Esophagus squamous epithelium (tissue), 5 donors: Measurements from ENCODE around the gene GATAD2A. TPM values are rescaled to one million over a fixed set of nuclear protein-coding genes. Genes with fewer than 3 reads are reported as not detected.

Source experiments
- DNase-seq: peaks from one replicate; lab custom pipeline; 2025; lab: John Stamatoyannopoulos, UW
- H3K27ac ChIP-seq, 4 donors: fragments of 200-600 bp; sonication (generic); one replicate each; pipeline ENCODE4 v1.5.1; 2016 to 2019; ENCODE audit warnings: mild to moderate bottlenecking in 1 of 4
- H3K27me3 ChIP-seq, 4 donors: fragments of 200-600 bp; sonication (generic); 1 replicate in 3 of 4; 2 replicates in 1 of 4; pipeline versions ENCODE4 v1.5.1 to v1.6.0; 2017 to 2021; ENCODE audit warnings: antibody characterized with exemption in 1 of 4
- H3K36me3 ChIP-seq, 3 donors: fragments of 200-600 bp; sonication (generic); one replicate each; pipeline ENCODE4 v1.5.1; 2016 to 2019
- H3K4me1 ChIP-seq, 3 donors: fragments of 200-600 bp; sonication (generic); one replicate each; pipeline ENCODE4 v1.5.1; 2017 to 2019
- H3K4me3 ChIP-seq, 4 donors: fragments of 200-600 bp; sonication (generic); 1 replicate in 3 of 4; 2 replicates in 1 of 4; pipeline ENCODE4 v1.5.1; 2016 to 2019; ENCODE audit warnings: mild to moderate bottlenecking in 2 of 4, moderate library complexity in 1 of 4
- H3K9me3 ChIP-seq, 3 donors: fragments of 200-600 bp; sonication (generic); one replicate each; pipeline ENCODE4 v1.5.1; 2016 to 2019
- POLR2A ChIP-seq, 4 donors: fragments of 450-650 bp; IDR thresholded peaks; one replicate each; pipeline ENCODE4 v1.6.1; 2017; ENCODE audit warnings: antibody characterized with exemption in 4 of 4, mild to moderate bottlenecking in 4 of 4, moderate library complexity in 3 of 4
- WGBS, 2 donors: methylation state at CpG; one replicate each; pipeline ENCODE4 v1.1.5; 2018; 5-methylcytosine and 5-hydroxymethylcytosine counted together
- intact Hi-C: fragments of 100-400 bp; cut with DNase I; formaldehyde crosslinking; loops from one replicate; pipeline ENCODE4 v1.15.0; 2022
- total RNA-seq, 4 donors: library from RNA; depleted of rRNA; stranded (reverse); fragments of >200 nt; gene quantifications; one replicate each; pipeline ENCODE4 v1.1.0, GENCODE V29; 2016
- TF ChIP-seq, protein P1 (sequence below), 6 experiments: fragments of 450-650 bp in 4 of 6; fragments of 200-600 bp in 2 of 6; sonication (generic) in 2 of 6; IDR thresholded peaks; one replicate each; pipeline ENCODE4 v1.5.1; 2016 to 2019; ENCODE audit warnings: antibody characterized with exemption in 6 of 6, mild to moderate bottlenecking in 4 of 6, moderate library complexity in 4 of 6
- donor health status: DM: yes; HTN: yes; CAD: no.

Gene GATAD2A
- total RNA-seq, 4 donors from 2014 or later, result 39.7 to 81.4 (median 41.6) TPM

DNA sequence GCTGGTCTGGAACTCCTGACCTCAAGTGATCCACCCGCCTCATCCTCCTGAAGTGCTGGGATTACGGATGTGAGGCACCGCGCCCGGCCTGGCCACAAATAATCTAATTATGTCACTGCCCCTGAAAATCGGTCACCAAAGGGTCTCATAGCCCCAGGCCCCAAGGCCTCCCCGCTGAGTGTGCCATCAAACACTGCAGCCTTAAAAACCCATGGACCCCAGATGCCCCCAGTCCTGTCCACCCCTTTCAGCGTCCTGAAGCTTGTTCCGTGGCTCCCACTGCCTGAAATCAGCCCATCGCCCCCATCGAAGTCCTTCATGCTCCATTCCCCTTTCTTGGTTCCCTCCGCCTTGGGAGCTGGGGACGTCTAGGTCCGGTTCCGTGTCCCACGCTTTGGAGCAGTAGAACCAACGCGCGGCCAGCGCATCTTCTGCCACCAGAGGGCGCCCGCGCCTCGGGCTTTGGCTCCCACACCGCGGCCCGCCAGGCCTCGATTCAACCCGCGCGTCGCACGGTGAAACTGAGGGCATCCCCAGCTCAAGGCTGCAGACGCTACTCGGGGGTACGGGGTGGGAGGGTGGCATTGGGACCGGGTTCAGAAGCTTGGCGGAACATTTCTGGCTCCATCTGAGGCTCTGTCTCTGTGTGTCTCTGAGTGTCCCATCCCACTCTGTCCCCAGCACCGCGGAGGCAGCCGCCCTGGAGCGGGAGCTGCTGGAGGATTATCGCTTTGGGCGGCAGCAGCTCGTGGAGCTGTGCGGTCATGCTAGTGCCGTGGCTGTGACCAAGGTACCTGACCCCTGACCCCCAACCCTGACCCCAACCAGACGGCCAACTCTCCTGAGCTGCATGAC, 126.7 kb downstream of the GATAD2A start:
- peaks cover 6 to 16% (median 6%) of the 10 kb centered on the region in 3 donors for H3K4me1 ChIP-seq
- no peak overlapping the region for H3K27ac ChIP-seq
- intact Hi-C loops, result loop anchor here (5.0 kb wide), 1 partner anchor 110 kb away; the partner anchor contains the start of gene GMIP
- no peak for DNase-seq
- H3K27me3 ChIP-seq, result peaks cover 0 to 17% (median 0%) of the 10 kb centered on the region in 4 donors
- no peaks in the 10 kb centered on the region for H3K9me3 ChIP-seq
- H3K4me3 ChIP-seq, result peak overlapping the region in 1 of 4 donors; percentile 21
- TF ChIP-seq, protein P1, sequence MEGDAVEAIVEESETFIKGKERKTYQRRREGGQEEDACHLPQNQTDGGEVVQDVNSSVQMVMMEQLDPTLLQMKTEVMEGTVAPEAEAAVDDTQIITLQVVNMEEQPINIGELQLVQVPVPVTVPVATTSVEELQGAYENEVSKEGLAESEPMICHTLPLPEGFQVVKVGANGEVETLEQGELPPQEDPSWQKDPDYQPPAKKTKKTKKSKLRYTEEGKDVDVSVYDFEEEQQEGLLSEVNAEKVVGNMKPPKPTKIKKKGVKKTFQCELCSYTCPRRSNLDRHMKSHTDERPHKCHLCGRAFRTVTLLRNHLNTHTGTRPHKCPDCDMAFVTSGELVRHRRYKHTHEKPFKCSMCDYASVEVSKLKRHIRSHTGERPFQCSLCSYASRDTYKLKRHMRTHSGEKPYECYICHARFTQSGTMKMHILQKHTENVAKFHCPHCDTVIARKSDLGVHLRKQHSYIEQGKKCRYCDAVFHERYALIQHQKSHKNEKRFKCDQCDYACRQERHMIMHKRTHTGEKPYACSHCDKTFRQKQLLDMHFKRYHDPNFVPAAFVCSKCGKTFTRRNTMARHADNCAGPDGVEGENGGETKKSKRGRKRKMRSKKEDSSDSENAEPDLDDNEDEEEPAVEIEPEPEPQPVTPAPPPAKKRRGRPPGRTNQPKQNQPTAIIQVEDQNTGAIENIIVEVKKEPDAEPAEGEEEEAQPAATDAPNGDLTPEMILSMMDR (IDR thresholded peaks at IDR 0.05), result peak; percentile 92 to 99 (median 94)
- TF ChIP-seq POLR2A (IDR thresholded peaks at IDR 0.05), result no peak
- H3K36me3 ChIP-seq, result peaks cover 8 to 24% (median 18%) of the 10 kb centered on the region in 3 donors
- WGBS, 2 donors, result 38 to 46% methylated on average over 12 to 24 of the region's 48 CpGs

DNA sequence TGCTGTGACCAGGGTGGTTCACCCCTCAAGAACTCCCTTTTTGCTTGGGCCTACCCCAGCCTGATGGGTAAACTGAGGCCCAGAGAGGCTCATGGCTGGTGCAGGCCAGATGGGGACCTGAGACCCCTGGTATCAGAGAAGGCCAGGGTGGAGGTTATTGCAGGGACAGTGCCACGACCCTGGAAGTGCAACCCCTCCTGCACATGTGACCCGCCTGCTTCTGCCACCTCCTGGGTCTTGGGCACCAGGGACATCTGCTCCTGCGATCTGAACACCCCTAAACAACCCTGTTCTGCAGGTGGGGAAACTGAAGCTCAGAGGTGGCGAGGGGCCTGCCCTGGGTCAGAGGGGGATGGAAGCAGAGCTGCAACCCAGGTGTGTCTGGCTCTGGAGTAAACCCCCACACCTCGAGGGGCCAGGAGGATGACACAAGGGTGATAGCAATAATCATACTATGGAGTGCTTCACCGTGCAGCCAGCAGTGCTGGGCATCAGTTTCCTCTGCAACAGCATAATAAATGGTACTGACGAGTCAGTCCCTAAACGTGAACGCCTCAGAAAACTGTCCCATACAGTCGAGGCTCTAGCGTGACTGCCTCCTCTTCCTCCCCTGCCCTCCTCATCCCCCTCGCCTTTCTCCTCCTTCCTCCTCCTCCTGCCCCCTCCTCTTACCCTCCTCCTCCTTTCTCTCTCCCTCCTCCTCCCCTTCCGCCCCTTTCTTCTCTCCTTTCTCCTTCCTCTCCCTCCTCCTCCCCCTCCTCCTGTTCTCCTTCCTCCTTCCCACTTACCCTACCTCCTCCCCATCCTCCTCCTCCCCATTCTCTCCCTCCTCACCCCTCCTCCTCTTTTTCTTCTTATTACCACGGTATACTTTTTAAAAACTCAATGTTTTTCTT, 127.6 kb downstream of the GATAD2A start:
- Histone ChIP-seq H3K9me3 (no peaks in the 10 kb centered on the region), H3K27ac (no peak overlapping the region), H3K4me1 (peaks cover 10 to 25% (median 14%) of the 10 kb centered on the region in 3 donors), H3K4me3 (no peak overlapping the region), H3K36me3 (peaks cover 0 to 16% (median 9%) of the 10 kb centered on the region in 3 donors), H3K27me3 (peaks cover 0 to 26% (median under 1%) of the 10 kb centered on the region in 4 donors)
- 51 to 54% methylated on average over 9 to 11 of the region's 14 CpGs for WGBS, 2 donors
- intact Hi-C loops, result loop anchor here (5.0 kb wide), 1 partner anchor 109 kb away; the partner anchor contains the start of gene GMIP
- TF ChIP-seq, protein P1 (IDR thresholded peaks at IDR 0.05), result no peak
- TF ChIP-seq POLR2A (IDR thresholded peaks at IDR 0.05), result no peak
- DNase-seq, result no peak

DNA sequence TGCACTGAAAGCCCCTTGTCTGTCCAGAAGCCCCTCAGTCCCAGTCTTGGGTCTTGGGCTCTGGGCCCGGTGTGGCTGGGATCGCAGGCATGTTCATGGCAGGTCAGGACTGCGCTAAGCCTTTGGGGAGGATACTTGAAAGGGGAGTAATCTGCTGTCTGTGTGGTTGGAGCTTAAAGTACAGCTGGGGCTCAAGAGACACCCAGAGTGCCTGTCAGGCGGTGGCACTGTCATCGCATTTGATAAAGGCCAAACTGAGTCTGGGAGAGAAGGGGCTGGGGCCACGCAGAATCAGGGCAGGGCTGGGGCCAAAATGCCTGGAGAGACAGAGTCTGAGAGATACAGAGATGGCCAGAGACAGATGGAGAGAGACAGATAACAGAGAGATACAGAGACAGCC, 128.4 kb downstream of the GATAD2A start:
- intact Hi-C loops, result loop anchor here (5.0 kb wide), 1 partner anchor 108 kb away; the partner anchor contains the start of gene GMIP
- H3K27me3 ChIP-seq, result peaks cover 0 to 34% (median 4%) of the 10 kb centered on the region in 4 donors
- H3K9me3 ChIP-seq, result no peaks in the 10 kb centered on the region
- H3K4me1 ChIP-seq, result peaks cover 16 to 33% (median 22%) of the 10 kb centered on the region in 3 donors
- no peak for DNase-seq
- TF ChIP-seq, protein P1 (IDR thresholded peaks at IDR 0.05), result no peak
- TF ChIP-seq POLR2A (IDR thresholded peaks at IDR 0.05), result no peak
- H3K4me3 ChIP-seq, result no peak overlapping the region
- H3K27ac ChIP-seq, result no peak overlapping the region
- 68 to 81% methylated on average over 4 of the region's 6 CpGs for WGBS, 2 donors
- peaks cover 0 to 8% (median 1%) of the 10 kb centered on the region in 3 donors for H3K36me3 ChIP-seq

DNA sequence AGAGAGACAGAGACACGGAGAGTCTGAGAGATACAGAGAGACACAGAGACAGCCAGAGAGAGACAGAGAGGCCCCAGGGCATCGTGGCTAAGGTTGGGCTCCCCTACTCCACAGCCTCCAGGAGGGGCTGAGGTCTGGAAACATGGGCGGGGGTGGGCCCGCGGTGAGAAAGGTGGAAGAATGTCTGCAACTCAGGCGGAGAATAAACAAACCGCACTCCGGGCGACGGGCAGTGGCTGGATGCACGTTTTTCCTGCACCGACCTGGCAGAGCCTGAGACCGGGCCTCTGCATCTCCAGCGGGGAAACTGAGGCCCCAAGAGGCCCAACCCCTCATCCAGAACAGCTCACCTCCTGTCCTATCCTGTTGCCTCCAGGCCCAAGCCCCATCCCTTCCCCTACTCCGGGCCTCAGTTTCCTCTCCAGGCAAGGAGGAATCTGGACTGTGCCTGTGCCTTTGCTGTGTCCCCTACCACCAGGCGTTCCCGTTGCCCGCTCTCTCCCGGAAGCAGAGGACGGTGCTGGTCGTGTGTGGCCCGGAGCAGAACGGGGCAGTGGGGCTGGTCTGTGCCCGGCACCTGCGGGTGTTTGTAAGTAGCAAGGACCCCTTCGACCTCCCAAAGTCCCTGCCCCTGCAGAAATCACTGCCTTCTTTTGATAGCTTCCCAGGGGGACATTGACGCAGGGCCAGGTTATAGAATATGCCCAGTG, 129.2 kb downstream of the GATAD2A start:
- intact Hi-C loops, result loop anchor here (5.0 kb wide), 1 partner anchor 108 kb away; the partner anchor contains the start of gene GMIP
- H3K36me3 ChIP-seq, result no peaks in the 10 kb centered on the region
- WGBS, 2 donors, result 59 to 62% methylated on average over 22 to 25 of the region's 27 CpGs

More for the DNA sequence above, 129.2 kb downstream of the GATAD2A start:
- no peak for DNase-seq
- TF ChIP-seq, protein P1 (IDR thresholded peaks at IDR 0.05), result no peak
- no peak for TF ChIP-seq POLR2A (IDR thresholded peaks at IDR 0.05)
- H3K4me3 ChIP-seq, result no peak overlapping the region
- no peaks in the 10 kb centered on the region for H3K9me3 ChIP-seq
- peaks cover 0 to 42% (median 8%) of the 10 kb centered on the region in 4 donors for H3K27me3 ChIP-seq
- peaks cover 16 to 31% (median 22%) of the 10 kb centered on the region in 3 donors for H3K4me1 ChIP-seq
- no peak overlapping the region for H3K27ac ChIP-seq
